Stomach (tissue), 9 donors: Measurements from ENCODE around the gene ASIC2. TPM values are rescaled to one million over a fixed set of nuclear protein-coding genes. Genes with fewer than 3 reads are reported as not detected.

Experiments
- DNase-seq, 2 donors: peaks; one replicate each; pipeline versions ENCODE4 v3.0.0 to v3.0.0-alpha.2; 2013 to 2019
- H3K27ac ChIP-seq, 5 donors: fragments of 200-600 bp in 4 of 5; sonication (generic) in 4 of 5; one replicate each; pipeline ENCODE4 v1.5.1; 2013 to 2019; ENCODE audit warnings: mild to moderate bottlenecking in 1 of 5, moderate library complexity in 1 of 5
- H3K27me3 ChIP-seq, 3 donors: fragments of 200-600 bp; sonication (generic); one replicate each; pipeline ENCODE4 v1.5.1; 2017 to 2019; ENCODE audit warnings: mixed run types in 1 of 3
- H3K36me3 ChIP-seq, 4 donors: fragments of 200-600 bp; sonication (generic); 1 replicate in 3 of 4; 2 replicates in 1 of 4; pipeline ENCODE4 v1.5.1; 2016 to 2019
- H3K4me1 ChIP-seq, 4 donors: fragments of 200-600 bp; sonication (generic); one replicate each; pipeline ENCODE4 v1.5.1; 2016 to 2019
- H3K4me3 ChIP-seq, 4 donors: fragments of 200-600 bp; sonication (generic) in 3 of 4; one replicate each; pipeline ENCODE4 v1.5.1; 2016 to 2019; ENCODE audit warnings: mild to moderate bottlenecking in 1 of 4
- H3K9me3 ChIP-seq, 4 donors: fragments of 200-600 bp; sonication (generic); one replicate each; pipeline ENCODE4 v1.5.1; 2016 to 2019
- EP300 ChIP-seq: sonication (generic); formaldehyde crosslinking; IDR thresholded peaks from one replicate; pipeline ENCODE4 v1.6.1; 2017; ENCODE audit warnings: antibody characterized with exemption
- POLR2A ChIP-seq, 4 donors: fragments of 450-650 bp; IDR thresholded peaks; one replicate each; pipeline ENCODE4 v1.6.1; 2016; ENCODE audit warnings: antibody characterized with exemption in 4 of 4, control low read depth in 2 of 4, mild to moderate bottlenecking in 1 of 4, moderate library complexity in 1 of 4
- POLR2AphosphoS5 ChIP-seq, 3 donors: sonication (generic); formaldehyde crosslinking; IDR thresholded peaks; one replicate each; pipeline ENCODE4 v1.6.1; 2016; ENCODE audit warnings: antibody characterized with exemption in 3 of 3
- WGBS, 5 donors: extraction: QIAGEN DNeasy Blood & Tissue Kit in 3 of 5; methylation state at CpG; one replicate each; pipeline versions ENCODE4 v1.1.5 to v1.1.7; 2013 to 2018; 5-methylcytosine and 5-hydroxymethylcytosine counted together
- intact Hi-C: fragments of 100-400 bp; cut with DNase I; formaldehyde crosslinking; loops from one replicate; pipeline ENCODE4 v1.15.1; 2023; ENCODE audit warnings: low total_unique reads
- polyA plus RNA-seq, 3 donors: library from polyadenylated mRNA; stranded (reverse); fragments of 200-250 nt; gene quantifications; one replicate each; pipeline ENCODE4 v1.2.3, GENCODE V29; 2013
- total RNA-seq, 5 donors: library from RNA; depleted of rRNA; stranded (reverse); fragments of >200 nt; gene quantifications; one replicate each; pipeline versions ENCODE4 v1.1.0 to v1.2.3, GENCODE V29; 2014 to 2016
- TF ChIP-seq, protein P1 (sequence below), 7 experiments: fragments of 450-650 bp in 4 of 7; fragments of 200-600 bp in 3 of 7; sonication (generic) in 3 of 7; IDR thresholded peaks; one replicate each; pipeline ENCODE4 v1.5.1; 2016 to 2019; ENCODE audit warnings: antibody characterized with exemption in 7 of 7, control low read depth in 2 of 7, mild to moderate bottlenecking in 1 of 7
- donor health status: healthy with polysubstance abuse.
- donor health status: Bipolar disorder and iron deficiency.
- donor health status: healthy.

The ASIC2 gene
- total and polyA plus RNA-seq, 8 donors = 0.13 to 0.18 TPM; not detected in 6

DNA sequence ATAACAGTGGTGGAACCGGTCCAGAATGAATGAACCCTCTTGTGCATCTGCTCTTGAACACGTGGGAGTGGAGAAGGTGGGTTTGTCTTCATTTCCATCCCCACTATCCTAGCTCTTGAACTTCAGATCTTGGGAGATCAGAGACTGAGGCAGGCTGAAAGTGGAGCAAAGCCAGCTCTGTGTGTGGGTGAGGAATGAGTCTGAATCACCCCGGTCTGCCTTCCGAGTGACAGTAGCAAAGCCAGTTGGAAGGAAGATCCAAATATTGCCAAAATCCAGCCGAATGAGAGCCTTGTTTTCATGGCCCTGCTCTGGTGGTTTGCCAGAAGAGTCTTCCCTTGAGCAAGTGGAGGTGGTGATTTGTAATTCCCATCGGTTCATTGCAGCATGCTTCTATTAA is 29.0 kb upstream of the ASIC2 start:
- Histone ChIP-seq H3K4me3 (no peak overlapping the region), H3K27ac (no peak overlapping the region), H3K27me3 (peaks cover 0 to 11% (median 0%) of the 10 kb centered on the region in 3 donors), H3K36me3 (no peaks in the 10 kb centered on the region), H3K4me1 (no peaks in the 10 kb centered on the region), H3K9me3 (no peaks in the 10 kb centered on the region)
- no peak for TF ChIP-seq POLR2AphosphoS5 (IDR thresholded peaks at IDR 0.05)
- no peak for TF ChIP-seq POLR2A (IDR thresholded peaks at IDR 0.05)
- no peak for TF ChIP-seq EP300
- TF ChIP-seq, protein P1, sequence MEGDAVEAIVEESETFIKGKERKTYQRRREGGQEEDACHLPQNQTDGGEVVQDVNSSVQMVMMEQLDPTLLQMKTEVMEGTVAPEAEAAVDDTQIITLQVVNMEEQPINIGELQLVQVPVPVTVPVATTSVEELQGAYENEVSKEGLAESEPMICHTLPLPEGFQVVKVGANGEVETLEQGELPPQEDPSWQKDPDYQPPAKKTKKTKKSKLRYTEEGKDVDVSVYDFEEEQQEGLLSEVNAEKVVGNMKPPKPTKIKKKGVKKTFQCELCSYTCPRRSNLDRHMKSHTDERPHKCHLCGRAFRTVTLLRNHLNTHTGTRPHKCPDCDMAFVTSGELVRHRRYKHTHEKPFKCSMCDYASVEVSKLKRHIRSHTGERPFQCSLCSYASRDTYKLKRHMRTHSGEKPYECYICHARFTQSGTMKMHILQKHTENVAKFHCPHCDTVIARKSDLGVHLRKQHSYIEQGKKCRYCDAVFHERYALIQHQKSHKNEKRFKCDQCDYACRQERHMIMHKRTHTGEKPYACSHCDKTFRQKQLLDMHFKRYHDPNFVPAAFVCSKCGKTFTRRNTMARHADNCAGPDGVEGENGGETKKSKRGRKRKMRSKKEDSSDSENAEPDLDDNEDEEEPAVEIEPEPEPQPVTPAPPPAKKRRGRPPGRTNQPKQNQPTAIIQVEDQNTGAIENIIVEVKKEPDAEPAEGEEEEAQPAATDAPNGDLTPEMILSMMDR (IDR thresholded peaks at IDR 0.05) = no peak
- WGBS, 5 donors = 65 to 73% (median 66%) methylated on average over 6 of the region's 6 CpGs
- intact Hi-C loops = no loop called here
- DNase-seq = no peak

DNA sequence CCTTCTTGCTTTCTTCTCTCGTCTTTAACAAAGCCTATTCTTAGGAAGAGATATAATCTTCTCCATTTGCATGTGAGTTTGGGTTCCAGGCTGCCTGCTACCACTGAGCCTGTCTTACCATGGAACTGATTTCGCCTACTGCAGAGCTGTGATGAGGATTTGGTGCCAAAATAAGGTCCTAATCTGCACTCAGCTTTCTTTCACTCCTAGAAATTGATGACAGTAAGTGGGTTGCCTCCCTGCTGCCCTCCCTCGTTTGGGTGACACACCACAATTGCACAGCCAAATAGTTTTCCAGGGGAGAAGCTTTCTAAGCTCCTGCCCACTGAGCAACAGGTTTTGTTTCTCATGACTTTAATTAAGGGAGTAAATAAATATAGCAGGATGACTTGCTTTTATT is 25.1 kb upstream of the ASIC2 start:
- no peaks in the 10 kb centered on the region for H3K36me3 ChIP-seq
- H3K9me3 ChIP-seq = no peaks in the 10 kb centered on the region
- no peaks in the 10 kb centered on the region for H3K4me1 ChIP-seq
- H3K4me3 ChIP-seq = no peak overlapping the region
- no peak for TF ChIP-seq POLR2AphosphoS5 (IDR thresholded peaks at IDR 0.05)
- TF ChIP-seq, protein P1 (IDR thresholded peaks at IDR 0.05) = no peak
- no peak for TF ChIP-seq EP300
- TF ChIP-seq POLR2A (IDR thresholded peaks at IDR 0.05) = no peak
- H3K27ac ChIP-seq = no peak overlapping the region
- 30 to 37% (median 32%) methylated on average over 3 of the region's 3 CpGs for WGBS, 5 donors
- peaks cover 0 to 11% (median 0%) of the 10 kb centered on the region in 3 donors for H3K27me3 ChIP-seq
- intact Hi-C loops = loop anchor here (10.0 kb wide), 1 partner anchor 57 kb away; no protein-coding TSS in a partner anchor
- no peak for DNase-seq

DNA sequence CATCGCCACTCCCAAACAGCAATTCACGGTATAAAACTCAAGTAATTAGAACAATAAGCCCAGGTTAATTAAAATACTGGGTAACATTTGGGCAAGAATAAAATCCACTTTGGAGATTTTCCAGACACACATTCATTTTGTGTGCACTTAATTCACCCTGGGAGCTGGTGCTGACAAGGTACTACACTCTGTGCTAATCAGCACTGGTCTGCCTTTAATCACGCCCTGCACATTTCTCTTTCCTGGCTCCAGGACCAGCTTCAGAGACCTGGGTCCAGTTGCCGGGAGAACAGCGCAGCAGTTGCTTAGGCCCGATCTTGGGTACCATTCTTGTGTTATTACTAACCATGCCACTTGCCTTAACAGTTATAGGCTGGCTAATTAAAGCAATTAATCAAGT is 23.7 kb upstream of the ASIC2 start:
- no peak for TF ChIP-seq POLR2AphosphoS5 (IDR thresholded peaks at IDR 0.05)
- no peak for TF ChIP-seq POLR2A (IDR thresholded peaks at IDR 0.05)
- TF ChIP-seq, protein P1 (IDR thresholded peaks at IDR 0.05) = no peak
- TF ChIP-seq EP300 = no peak
- Histone ChIP-seq H3K4me1 (no peaks in the 10 kb centered on the region), H3K36me3 (no peaks in the 10 kb centered on the region), H3K9me3 (no peaks in the 10 kb centered on the region), H3K4me3 (no peak overlapping the region), H3K27me3 (peaks cover 0 to 25% (median 0%) of the 10 kb centered on the region in 3 donors), H3K27ac (no peak overlapping the region)
- WGBS, 5 donors = 68 to 82% (median 75%) methylated on average over 6 of the region's 6 CpGs
- intact Hi-C loops = loop anchor here (10.0 kb wide), 1 partner anchor 58 kb away; no protein-coding TSS in a partner anchor
- no peak for DNase-seq

DNA sequence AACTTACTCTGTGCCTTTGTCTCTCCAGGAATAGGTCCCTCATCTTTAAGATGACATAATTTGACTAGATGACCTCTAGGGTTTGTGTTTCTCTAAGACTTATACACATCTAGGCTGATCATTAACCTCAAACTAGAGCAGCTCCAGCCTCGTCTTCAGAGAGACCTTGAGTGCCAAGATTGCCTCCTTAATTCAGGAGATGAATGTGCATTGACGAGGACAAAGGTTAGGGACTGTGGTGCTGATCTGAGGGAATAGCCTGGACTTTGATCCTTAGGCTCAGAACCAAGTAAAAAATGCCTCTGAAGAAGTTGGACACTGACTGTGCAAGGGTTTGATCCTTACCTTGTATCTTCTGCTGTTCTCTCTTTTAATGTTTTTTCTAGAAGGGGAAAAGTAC is 17.2 kb upstream of the ASIC2 start:
- no peaks in the 10 kb centered on the region for H3K9me3 ChIP-seq
- no peak for DNase-seq
- no peaks in the 10 kb centered on the region for H3K4me1 ChIP-seq
- H3K4me3 ChIP-seq = no peak overlapping the region
- 19 to 35% (median 27%) methylated on average over 2 of the region's 2 CpGs for WGBS, 5 donors
- H3K27me3 ChIP-seq = peaks cover 0 to 38% (median 4%) of the 10 kb centered on the region in 3 donors
- H3K36me3 ChIP-seq = no peaks in the 10 kb centered on the region
- H3K27ac ChIP-seq = no peak overlapping the region
- TF ChIP-seq POLR2A (IDR thresholded peaks at IDR 0.05) = no peak
- TF ChIP-seq EP300 = no peak
- TF ChIP-seq, protein P1 (IDR thresholded peaks at IDR 0.05) = no peak
- no peak for TF ChIP-seq POLR2AphosphoS5 (IDR thresholded peaks at IDR 0.05)
- intact Hi-C loops = loop anchor here (10.0 kb wide), 1 partner anchor 65 kb away; no protein-coding TSS in a partner anchor
